NCI-H82 treated with DMSO at 0.1 percent for 48 hours (cell line): ENCODE results near the gene PDE6D.
A peak's percentile ranks its signal among the peaks of the same experiment; 100 is the strongest.

Experiments used
- DNase-seq: peaks from one replicate; lab custom pipeline; 2025; ENCODE audit not compliant: unreplicated experiment; lab: John Stamatoyannopoulos, UW

The PDE6D gene

DNA sequence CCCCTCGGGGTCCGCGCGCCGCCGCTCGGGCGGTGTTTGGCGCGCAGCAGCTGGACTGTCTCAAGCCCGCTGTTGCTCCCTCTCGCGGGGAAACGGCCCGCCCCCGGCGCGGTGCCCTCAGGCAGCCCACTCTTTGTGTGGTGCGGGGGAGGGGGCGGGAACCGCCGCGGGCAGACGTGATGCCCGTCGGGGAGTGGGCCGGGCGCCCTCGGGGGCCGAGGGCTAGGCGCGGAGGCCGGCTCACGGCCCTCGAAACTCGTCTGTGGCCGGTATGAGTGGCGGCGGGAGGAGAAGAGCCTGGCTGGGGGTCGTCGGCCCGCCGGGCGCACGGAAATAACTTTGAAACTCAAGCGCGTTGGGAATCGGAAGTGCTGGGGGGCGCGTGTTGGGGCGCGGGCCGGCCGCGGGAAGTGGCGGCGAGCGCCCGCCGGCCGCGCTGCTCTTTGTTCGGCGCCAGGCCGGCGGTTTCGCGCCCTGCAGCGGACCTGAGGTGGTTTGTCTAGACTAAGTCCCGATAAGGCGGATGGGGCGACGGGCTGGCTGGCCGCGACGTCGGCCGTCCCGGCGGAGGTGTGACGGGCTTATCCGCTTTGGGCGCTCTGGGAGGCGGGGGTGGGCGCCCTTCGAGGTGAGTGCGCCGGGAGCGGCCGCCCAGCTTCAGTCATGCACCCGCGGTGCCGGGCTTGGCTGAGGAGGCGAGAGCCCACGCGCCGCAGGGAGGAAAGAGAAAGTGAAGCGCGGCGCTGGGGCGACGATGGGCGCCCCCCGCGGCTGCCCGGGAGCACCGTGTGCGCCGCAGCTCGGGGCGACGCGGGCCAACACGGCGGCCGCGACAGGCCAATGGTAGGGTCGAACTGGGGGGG is 72.1 kb downstream of the PDE6D start:
- DNase-seq = no peak

DNA sequence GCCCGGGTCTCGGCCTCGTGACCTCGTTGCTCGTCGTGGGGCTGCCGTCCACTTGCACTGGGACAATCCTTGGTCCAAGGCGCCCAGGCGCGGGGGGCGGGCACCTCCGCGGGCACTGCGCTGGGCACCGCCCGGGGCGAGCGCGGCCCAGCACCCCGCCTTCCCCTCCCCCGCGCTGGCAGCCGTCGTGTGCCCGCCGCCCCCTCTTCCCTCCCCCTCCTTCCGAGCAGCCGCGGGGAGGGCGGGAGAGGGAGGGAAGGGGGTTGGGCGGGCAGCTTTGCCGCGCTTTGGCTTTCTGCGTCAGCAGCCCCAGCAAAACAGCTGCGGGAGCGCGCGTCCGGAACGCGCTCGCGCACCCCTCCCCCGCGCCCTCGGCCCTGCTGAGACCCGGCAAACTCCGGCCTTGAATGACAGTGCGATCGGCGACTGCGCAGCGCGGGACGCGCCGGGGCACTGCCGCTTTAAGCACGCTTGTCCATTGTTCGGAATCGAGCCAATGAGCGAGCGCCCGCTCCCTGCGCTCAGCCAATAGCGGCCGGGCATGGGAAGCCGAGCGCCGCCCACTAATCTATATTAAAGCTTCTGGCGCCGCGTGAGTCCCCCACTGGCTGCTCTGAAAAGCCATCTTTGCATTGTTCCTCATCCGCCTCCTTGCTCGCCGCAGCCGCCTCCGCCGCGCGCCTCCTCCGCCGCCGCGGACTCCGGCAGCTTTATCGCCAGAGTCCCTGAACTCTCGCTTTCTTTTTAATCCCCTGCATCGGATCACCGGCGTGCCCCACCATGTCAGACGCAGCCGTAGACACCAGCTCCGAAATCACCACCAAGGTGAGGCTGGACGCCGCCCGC is 72.9 kb downstream of the PDE6D start, which contains the start of gene PTMA:
Gene PTMA, plus strand, starts transcription at position 599 of the 846 bp plus-strand sequence. Its CDS starts 182 bp downstream, at position 781.
- peak; percentile 95 for DNase-seq

DNA sequence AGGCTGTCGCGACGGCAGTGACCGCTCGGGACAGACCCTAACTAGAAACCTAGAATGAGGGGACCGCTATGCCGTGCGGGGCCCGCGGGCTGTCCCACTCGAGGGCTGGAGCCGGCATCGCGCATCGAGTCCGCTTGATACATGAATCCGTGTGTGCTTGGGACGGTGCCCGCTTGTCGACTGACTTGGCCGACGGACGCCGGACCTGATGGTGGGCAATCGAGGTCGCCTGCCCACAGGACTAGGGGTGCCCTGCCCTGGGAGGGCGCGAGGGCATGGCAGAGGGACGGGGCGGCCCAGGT is 73.5 kb downstream of the PDE6D start:
- DNase-seq = no peak

DNA sequence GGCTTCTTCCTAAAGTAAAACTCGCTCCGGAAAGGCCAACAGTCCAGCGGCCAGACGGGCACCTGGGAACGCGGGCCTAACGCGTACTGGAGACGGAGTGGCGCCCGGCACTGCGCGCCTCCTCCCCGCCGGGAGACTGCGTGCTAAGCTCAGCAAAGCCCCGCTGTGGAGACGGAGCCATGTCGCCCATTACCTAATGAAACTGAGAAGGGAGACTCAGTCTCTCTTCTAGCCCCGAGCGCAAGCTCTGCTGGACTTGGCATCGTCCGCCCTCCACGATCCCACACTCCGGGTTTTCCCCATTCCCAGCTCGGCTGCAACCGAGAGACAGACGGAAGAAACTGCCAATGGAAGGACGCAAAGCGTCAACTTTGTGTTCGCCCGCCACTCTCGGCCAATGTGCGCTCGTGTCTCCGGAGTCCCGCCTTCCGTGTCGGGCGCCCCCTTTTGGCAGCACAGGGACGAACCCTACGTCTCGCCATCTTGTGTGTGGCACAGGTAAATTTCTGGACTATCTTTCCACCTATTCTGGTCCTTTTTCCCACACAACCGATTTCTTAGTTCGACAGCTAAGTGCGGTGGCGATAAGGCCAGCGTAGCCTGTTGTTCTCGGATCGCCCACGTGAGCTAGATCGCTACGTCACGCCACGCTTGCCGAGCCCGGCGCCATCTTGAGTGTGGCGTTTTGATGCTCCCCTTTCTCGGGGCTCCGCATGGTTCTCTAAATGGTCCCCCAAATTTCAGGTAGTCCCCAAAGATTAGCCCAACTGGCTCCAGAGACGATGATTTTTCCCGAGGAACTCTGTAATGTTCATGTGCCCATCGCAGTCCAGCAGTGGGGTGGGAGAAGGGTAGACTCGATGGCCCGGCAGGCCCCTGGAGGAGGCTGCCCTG is 74.1 kb downstream of the PDE6D start:
- DNase-seq = peak; percentile 96

DNA sequence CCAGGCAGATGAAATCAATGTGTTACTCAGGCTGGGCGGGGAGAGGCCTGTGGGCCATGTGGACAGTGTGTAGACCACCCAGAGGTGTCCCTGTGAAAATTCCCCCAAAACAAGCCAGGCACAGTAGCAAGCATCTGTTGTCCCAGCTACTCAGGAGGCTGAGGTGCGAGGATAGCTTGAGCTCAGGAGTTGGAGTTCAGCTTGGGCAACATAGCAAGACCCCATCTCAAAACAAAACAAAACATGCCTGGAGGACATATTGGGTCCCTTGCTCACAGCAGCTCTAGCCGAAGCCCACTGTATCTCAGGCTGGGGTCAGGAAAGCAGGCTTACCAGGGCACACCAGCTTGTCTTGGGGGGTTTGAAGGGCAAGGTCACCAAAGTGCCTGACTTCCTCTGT is 77.1 kb downstream of the PDE6D start:
- no peak for DNase-seq

DNA sequence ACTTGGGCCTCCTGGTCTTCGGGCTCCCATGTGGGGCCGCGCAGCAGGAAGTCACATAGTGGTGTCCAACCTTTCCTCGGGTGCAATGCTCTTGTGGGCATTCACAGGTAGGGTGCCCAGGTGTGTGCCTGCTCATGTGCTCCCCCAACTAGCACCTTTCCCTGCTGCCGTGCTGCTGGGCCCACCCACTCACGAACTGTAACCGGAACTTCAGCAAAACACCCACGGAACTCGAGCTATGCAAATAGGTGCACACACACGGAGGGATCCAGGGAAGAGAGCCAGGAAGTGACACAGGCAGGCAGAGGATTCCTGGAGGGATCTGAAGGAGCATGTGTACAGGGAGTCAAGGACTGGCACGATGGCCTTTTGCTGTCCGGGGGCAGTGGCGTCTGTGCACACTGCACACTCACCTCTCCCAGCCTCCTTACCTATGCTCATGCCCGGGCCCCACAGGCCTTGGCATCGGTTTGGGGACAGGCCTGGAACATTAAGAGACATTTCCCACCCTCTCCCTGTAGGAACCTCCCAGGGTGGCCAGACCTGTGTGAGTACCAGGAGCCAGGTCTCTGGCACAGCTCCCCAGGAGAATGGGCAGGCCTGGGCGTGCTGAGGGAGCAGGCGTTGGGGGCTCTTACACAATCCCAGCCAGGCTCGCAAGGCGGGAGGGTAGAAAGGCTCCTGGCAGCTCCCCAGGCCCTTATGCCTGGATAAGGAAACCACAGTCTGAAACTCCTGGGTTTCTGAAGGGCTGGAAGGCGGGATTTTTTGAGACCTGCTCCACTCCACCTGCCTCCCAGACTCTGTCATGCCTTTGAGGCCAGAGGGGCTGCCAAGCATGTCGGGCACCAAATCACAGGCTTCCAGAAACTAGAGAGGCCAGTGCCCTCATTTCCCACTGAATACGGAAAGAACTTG is 79.4 kb downstream of the PDE6D start:
- no peak for DNase-seq

DNA sequence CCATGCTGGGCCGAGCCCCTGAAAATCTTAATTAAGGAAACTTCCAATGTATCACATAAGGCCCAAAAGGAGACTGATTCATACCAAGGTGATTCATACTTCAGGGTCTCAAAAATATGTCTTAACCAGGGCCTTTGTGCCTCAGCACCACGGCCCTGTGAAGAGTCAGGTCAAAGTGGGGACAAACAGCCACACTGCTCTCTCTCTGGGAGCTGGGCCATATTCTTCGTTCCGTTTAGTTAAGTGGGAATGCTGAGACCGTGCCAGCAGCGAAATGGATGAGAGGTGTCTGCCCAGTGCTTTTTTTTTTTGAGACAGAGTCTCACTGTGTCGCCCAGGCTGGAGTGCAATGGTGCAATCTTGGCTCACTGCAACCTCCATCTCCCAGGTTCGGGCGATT is 82.1 kb downstream of the PDE6D start:
- no peak for DNase-seq

DNA sequence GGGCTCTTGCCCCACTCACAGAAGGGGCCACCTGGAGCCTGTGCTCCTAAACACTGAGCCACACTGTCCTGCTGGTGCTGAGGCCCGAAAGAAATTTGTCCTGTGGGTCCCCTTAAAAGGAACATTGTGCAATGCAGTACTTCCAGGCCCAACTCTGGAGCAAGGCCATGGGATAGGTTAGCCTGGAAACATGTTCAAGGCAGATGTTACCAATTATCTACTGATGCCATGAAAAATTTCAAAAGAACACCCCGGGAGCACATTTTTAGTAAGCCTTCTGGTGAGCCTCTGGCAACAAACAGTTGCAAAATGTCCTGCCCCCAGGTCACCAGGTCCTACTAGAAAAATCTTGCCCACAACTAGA is 85.1 kb downstream of the PDE6D start:
- no peak for DNase-seq

DNA sequence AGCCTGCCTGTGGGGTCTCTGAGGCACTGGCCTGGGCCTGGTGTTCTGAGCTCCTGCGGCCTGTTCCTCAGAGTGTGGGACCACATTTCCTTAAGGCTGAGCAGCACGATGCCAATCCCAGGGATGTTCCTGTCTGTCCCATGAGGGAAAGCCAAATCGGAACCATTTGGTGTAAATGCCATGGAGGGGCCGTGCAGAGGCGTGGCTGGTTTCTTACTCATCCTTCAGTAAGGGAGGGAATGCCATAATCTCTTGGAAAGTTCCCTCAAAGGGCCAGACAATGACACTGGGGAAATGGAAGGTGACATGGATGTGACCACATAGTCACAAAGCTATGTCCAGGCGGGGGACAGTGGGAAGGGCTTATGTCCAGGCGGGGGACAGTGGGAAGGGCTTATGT is 87.1 kb downstream of the PDE6D start:
- DNase-seq = no peak

DNA sequence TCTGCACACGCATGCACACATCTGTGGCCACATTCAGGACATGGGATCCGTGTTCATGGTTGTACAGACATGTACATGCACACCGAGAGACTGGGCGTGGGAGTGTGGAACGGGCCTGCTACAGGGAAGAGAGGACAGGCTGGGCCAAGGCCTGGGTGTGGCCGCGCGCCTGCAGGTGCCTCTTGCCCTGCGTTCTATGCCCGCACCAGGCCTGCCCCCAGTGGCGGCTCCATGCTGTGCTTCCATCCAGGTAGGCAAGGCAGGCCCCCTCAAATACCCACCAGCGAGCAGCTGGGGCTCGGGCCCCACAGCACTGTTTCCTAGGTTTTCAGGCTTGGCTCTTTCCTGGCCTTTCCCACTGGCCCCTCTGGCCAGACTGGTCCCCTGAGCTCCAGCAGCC is 88.2 kb downstream of the PDE6D start:
- DNase-seq = no peak

DNA sequence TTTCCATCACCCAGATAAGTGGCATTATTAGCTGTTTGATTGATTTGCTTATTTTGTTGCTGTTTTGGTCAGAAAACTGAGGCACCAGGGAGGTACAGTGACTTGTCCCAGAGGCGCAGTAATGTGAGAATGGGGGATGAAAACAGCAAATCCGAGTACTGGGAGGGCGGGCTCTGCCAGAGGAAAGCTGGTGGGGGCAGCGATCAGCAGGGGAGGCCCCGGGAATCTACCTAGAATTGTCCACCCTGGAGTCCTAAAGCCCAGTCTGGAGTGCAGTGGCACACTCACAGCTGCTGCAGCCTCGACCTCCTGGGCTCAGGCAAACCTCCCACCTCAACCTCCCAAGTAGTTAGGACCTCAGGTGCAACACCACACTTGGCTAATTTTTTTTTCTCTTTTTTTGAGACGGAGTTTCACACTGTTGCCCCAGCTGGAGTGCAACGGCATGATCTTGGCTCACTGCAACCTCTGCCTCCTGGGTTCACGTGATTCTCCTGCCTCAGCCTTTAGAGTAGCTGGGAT is 89.8 kb downstream of the PDE6D start:
- DNase-seq = no peak

DNA sequence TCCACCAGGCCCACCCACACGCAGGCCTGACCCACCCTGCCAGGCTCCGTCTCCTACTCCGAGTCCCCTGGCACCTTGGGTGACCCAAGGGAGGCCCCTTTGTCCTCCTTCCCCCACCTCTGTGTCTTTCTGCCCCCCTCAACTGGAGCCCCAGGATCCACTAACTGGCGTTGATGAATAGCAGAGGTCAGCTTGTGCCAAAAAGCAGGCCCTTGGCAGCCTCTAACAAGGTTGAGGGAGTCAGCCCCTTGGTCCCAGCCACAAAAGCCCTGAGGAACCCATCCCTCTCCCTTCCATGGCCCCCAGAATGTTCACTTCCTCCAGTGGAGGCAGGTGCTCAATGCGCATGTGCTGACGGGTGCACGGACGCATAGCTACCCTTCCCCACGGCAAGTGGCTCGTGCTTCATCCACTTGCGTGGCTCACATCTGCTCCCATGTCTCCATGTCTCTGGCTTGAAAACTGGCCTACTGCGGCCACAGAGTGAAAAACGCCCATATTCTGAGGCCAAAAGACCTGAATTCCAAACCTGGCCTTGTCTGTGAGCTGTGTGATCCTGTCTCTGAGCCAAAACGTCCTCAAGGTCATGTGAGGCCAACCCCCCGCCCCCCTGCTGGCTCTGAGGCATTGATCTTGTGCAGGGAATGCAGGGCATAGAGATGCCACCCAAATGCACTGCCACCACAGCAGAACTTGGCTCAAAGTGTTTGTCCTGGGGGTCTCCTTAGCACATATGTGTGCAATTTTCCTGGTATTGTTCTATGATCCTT is 91.8 kb downstream of the PDE6D start:
- DNase-seq = no peak

DNA sequence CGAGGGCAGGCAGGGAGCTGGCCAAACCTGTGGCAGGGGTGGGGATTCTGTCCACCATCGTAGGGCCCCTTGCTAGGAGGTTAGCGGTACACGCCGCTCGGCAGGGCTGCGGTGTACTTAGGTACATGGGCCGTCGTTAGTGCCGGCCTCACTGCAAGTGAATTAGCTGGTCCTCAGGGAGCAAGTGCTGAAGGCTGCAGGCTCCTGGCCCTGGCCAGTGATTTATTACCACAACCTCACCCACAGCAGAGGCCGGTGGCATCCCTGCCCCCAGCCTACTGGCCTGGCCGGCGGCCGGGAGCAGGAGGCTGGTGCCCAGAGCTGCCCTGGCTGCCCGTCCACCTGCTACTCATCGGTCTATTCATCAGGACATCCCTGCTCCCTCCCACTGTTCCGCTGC is 92.4 kb downstream of the PDE6D start:
- DNase-seq = no peak

DNA sequence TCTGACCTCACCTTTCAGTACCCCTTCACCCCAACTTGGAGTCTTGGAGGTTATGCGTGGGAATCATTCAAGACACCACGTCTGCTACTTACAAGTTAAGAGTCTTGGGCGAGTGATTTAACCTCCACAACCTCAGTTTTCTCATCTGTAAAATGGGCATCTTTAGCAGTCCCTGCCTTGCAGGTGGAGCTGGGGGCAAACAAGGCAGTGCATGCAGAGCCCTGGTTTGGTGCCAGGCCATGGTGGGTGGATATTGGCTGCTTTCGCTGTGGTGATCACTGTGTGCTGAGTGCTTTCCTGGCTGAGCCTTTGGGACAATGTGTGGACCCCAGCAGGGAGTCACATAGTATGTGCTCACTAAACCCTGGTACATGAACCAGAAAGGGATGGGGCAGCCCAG is 93.1 kb downstream of the PDE6D start:
- DNase-seq = no peak

DNA sequence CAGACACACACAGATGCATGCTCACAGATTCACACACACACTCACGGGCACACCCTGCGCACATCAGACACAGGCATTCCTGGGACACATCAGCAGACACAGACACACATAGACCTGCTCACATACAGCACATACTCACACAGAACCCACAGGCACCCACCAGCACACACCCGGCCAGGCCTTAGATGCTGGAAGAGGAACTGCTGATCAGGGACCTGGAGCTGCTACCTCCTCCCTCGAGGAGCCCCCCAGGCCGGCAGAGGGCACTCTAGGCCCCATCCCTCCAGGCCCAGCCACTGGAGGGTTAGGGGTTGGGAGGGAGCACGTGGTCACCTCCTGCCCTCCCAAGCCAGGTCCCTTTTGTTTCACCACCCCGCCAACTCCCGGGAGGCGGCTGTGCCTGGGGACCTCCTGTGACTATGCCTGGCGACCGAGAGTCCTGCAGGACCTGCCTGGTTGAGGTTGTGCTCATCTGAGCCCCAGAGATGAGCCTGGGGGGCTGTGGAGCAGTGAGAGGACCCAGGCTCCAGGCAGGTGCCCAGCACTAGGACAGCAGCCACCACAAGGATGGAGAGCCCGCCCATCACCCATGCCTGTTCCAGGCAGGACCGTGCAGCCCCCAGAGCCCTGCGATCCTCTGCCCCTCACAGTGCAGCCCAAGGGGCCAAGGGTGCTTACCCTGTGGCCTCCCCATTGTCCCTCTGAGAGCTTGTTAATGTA is 93.8 kb downstream of the PDE6D start:
- DNase-seq = peak; percentile 58

DNA sequence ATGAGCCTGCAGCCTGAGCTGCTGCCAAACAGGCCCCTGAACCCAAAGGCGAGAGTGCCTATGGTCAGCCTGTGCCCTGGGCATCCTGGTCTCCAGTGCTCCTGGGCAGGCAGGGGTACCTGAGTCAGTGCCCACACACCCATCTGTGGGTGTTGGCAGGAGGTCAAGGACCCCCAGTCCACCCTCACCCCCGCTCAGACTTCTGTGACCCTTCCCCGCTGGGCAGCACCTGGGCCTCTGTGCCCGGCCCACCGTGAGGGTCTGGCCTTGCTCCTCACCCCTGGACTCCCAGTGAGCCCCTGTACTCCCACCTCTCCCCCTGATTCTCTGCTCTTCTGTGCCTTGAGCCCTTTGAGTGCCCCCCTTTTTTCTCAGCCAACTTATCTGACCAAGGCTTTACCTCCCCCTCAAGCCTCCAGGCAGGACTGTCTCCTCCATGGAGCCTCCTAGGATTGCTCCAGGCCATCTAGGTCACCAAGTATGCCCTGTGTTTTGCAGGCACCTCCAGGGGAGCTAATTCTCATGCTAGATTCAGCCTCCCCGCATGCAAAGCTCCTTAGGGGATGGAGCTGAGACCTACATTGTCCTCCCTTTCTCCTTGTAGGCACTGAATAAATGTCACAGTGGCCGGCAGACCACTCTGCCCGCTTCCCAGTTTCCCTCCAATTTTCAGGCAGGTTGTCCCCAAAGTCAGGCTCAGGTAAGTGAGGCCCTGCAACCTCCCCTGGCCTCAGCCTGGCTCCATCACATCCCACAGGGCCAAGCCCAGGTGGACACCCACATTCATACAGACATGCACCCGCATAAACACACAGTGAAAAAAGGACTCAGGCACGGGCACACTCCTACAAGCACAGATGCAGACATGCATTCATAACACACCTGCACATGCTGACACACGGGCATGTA is 94.6 kb downstream of the PDE6D start:
- DNase-seq = no peak

DNA sequence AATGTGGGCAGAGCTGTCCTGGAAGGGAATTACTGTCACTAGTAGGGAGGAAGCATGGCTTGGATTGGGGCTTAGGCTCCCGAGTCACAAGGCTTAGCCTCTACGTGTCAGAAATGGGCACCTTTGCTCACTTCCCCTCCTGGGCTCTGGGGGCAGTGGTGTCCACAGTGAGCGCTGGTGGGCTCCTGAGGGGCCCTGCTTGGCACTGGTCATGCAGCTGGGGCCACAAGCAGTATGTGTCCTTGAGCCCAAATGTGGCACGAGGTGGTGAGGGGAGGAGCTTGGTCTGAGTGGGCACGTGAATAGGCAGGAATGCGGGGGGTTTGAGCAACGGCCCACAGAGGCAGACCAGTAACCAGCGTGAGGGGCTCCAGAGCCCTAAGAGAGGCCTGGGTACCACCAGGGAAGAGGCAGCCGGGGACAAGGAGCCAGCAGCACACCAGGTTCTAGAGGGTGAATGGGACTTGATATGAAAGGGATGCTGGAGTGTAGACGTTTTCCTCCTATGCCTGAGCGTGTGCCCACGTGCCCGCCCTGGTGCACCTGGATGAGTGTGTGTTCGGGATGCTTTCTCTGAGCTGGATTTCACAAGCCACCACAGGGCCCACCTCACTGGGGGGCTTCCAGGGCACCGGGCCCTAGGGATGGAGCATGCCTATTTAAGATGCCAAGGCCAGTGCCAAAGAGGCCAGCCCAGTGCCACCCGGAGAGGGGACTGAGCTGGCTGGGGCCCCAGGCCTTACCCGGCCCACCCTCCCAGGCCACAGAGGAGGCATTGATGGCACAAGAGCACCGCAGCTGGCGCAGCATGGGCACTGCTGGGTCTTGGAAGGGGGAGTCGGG is 95.5 kb downstream of the PDE6D start:
- DNase-seq = no peak
